Activated T-helper 1 cell treated with anti-CD3 and anti-CD28 coated beads, Interleukin-2, amount 50 U/mL, for 16 hours (primary cell): ENCODE data around the gene EFHD2.
A peak's percentile ranks its signal among the peaks of the same experiment; 100 is the strongest.
"Not testable (repeated sequence)": the region's sequence is repeated elsewhere in the genome, so short reads cannot be mapped to it uniquely, and the experiment has no call there.

ENCODE experiments used
- DNase-seq, 2 donors: peaks; one replicate each; pipeline ENCODE4 v3.0.0-alpha.2; 2020; ENCODE audit warnings: low read depth in 1 of 2, low spot score in 1 of 2

The EFHD2 gene

DNA sequence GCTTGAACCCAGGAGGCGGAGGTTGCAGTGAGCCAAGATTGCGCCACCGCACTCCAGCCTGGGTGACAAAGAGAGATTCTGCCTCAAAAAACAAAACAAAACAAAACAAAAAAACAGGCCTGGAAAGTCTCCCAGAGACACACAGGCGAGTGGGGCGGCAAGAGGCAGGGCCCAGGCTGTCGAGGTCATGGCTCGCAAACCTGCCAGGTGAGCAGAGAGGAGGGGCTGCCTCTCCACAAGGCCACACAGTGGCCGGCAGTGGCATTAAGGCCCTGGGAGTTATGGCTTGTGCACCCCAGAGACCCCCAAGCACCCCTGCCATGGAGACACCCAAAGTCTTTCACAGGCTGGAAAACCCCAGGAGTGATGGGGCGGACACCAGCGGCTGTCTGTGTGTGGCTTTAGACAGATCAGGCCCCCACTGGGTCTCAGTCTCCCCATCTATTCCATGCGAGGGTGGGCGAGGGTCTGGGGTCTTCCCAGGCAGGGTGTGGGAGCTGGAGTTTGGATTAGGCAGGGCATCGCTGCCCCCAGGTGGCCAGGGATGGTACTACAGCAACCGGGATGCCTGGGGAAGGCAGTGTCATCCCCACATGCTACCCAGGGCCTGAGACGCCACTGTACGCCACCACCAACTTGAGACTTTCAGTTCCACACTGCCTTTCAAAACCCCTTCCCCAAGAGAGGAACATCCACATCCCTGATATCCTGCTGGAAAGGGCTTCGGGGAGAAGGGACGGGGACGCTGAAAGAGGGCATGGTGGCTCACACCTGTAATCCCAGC lies 21.3 kb downstream of the EFHD2 start:
- DNase-seq, result peak; percentile 57 to 72

DNA sequence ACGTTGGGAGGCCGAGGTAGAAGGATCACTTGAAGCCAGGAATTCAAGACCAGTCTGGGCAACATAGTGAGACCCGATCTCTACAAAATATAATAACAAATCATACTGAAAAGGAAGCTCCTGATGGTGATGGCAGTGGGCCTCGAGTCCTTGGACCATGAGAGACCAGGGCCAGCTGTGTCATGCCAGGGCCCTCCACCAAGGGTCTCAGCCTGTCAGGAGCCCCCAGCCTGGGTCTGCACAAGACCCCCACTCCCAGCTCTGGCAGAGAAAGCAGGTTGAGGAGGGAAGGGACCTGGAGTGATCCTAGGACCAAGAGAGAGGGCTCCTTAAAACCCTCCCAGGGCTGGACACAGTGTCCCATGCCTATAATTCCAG lies 21.9 kb downstream of the EFHD2 start:
- no peak for DNase-seq

DNA sequence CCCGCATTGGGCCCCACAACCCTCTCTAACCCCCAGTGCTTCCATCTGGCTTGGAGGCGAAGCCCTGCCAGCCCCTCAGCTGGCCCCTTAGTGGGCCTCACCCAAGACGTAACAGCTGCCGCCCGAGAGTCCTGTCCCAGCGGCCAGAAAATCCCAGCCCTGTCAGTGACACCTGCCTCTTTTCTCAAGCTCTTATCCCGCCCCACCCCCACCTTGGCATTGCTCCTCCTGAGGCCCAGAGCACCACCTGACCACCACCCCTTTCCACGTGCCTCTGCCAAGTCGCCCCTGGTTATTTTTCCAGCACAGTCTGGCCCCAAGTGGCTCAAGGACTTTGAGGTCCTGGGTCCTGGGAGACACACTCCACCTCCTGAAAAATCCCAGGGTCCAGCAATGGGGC lies 22.6 kb downstream of the EFHD2 start:
- DNase-seq, result no peak

DNA sequence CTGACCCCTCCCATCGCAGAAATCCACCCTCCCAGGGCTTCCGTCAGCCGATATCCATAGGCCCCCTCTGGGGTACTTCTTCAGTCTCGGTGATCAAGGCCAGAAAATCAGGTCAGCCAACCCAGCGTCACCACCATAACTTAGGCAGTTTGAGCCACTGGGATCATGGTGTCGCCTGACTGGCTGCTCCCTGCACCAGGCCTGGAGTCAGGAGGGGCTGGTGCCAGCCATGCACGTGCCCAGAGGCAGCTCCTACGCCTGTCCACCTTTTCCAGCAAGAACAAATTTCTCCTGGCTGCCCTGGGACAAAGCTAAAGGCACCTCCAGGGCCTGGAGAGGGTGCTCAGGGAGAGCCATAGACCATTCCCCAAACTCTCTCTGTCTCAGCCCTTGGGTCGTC lies 23.8 kb downstream of the EFHD2 start:
- no peak for DNase-seq

DNA sequence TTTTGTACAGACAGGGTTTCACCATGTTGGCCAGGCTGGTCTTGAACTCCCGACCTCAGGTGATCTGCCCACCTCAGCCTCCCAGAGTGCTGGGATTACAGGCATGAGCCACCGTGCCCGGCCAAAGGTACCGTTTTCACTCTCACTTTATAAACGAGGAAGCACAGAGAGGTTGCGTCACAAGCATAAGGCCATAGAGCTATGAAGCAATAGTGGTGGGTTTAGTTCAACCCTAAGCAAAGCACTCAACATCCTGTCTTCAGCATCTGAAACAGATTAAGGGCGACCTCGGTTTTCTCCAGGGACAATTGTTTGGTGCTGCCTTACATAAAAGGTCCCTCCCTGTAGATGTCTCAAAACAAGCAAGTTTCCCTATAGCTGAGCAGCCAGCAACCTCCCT lies 25.1 kb downstream of the EFHD2 start:
- DNase-seq, result not testable (repeated sequence)

DNA sequence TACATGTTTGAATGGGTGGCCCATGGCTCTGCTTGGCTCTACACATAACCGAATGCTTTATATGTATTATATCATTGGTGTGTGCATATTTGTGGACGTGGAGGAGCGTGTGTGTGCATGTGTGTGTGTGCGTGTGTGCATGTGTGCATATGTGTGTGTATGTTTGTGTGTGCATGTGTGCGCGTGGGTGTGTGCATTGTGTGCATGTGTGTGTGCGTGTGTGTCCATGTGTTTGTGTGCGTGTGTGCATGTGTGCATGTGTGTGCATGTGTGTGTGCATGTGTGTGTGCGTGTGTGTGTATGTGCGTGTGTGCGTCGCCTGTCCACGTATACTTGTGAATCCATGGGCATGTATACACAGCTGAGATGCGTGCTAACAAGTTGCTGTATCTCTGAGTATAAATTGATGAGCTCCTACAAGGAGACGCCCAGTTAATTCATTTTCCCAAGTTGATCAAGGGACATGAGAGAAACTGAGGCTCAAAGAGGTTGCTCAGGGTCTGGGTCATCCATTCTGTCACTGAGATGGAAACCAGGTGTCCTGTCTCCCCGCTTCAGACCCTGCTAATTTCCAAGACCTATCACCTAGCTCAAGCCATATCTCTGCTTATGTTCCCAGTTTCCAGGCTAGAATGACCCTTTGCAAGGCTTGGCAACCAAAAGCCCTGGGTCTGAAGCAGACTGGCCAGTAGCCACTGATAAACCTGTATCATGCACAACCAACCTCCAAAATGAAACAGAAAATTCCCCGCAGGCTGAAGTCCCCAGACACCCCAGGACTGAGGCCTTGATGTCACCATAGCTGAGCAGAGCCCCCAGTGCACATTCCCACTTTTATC lies 25.8 kb downstream of the EFHD2 start:
- no peak for DNase-seq

DNA sequence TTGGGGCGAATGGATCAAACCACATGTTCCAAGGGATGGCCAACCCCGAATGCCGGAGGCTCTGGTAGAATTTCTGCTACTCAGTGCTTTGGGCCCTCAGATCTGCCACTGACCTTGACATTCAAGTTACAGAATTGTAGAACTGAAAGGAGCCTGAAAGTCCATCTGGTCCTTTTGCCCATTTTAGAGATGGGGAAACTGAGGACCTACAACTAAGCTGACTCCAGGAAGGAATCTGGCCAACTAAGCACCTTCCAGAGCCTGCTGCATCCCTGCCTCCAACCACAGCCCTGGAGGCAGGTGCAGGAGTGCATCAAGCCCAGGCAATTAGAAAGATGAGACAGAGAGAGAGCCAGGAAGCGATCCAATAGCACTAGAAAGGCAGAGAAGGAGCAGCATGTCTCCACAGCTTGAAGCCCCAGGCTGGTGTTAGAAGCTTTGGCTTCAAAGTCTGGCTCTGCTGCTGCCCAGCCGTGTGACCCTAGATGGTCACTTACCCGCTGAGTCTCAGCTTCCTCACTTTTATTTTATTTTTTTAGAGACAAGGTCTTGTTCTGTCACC lies 27.3 kb downstream of the EFHD2 start:
- no peak for DNase-seq

DNA sequence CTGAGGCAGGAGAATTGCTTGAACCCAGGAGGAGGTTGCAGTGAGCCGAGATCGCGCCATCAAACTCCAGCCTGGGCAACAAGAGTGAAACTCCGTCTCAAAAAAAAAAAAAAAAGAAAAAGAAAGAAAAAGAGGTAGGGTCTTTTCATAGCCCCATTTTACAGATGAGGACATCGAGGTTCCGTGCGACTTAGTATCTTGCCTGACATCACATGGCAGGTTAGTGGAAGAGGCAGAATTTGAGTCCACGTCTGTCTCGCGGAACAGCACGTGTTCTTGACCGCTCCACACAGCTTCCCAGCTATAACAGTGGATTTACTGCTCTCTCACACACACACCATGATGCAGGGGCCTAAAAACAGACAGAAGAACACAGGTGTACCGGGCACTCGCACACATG lies 29.6 kb downstream of the EFHD2 start:
- DNase-seq, result no peak

DNA sequence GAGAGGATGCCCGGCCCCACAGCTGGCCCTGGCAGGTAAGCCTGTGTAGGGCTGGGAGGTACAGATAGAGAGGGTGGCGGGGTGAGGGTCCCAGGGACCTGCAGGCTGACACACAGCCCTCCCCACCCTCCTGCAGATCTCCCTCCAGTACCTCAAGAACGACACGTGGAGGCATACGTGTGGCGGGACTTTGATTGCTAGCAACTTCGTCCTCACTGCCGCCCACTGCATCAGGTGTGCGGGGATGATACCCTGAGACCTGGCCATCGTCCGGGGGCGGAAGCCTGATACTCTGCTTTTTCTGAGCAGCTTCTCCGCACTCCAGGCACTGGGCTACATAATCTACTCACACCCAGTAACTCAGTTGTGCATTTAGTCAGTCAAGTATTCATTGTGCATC lies 30.7 kb downstream of the EFHD2 start:
- DNase-seq, result no peak

DNA sequence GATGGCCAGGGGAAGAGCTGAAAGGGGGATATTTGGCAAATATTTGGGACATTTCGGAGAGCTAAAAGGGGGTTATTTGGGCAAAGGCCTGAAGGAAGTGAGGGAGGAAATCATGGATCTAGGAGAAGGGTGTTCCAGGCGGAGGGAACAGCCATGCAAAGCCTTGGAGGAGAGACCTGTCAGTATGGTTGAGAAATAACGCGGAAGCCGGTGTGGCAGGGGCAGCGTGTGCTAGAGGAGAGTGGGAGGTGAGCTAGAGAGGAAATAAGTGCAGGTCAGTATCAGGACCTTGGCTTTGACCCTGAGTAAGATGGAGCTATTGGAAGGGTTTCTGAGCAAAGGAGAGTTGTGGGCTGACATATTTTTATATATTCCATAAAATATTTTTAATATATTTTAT lies 31.6 kb downstream of the EFHD2 start:
- DNase-seq, result no peak

DNA sequence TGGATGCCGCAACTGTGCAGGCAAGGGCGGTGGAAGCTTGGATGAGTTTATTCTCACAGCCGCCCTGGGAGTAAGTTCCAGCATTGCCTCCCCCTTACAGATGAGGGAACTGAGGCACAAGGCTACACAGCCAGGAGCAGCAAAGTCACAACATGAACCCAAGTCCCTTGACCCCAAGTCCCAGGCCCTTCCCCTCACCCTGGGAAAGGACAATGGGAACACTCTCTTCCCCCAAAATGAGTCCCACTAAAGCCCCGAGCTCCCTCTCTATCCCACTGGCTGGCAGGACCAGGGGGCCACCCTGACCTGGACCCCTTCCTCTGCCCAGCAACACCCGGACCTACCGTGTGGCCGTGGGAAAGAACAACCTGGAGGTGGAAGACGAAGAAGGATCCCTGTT lies 32.4 kb downstream of the EFHD2 start:
- no peak for DNase-seq

DNA sequence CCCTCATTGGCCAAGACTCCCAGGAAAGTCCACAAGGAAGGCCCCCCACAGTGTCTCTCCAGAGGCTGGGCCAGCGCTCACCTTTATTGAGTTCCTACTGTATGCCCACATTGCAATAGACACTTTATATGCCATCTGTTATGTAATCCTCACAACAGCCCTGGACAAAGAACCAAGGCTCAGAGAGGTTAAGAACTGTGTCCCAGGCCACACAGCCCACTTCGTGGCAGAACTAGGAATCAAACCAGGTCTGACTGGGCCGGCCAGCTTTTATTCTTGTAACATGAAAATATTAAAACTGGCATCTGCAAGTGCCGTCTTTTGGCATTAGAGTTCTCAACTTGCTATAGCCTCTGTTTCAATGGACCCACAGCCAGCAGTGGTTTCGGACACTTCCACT lies 33.1 kb downstream of the EFHD2 start:
- DNase-seq, result no peak

DNA sequence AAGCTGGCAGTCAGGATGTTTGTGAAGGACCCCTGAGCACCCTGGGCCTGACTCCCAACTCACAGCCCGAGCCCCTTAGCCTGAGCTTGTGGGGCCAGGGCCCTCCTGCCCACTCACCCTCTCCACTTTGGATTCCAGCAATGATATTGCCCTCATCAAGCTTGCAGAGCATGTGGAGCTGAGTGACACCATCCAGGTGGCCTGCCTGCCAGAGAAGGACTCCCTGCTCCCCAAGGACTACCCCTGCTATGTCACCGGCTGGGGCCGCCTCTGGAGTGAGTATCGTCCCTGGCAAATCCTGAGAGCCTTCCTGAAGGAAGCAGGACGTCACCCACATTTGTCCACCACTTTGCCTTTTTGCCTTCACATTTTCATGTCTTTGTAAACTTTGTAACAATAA lies 33.6 kb downstream of the EFHD2 start:
- DNase-seq, result no peak

DNA sequence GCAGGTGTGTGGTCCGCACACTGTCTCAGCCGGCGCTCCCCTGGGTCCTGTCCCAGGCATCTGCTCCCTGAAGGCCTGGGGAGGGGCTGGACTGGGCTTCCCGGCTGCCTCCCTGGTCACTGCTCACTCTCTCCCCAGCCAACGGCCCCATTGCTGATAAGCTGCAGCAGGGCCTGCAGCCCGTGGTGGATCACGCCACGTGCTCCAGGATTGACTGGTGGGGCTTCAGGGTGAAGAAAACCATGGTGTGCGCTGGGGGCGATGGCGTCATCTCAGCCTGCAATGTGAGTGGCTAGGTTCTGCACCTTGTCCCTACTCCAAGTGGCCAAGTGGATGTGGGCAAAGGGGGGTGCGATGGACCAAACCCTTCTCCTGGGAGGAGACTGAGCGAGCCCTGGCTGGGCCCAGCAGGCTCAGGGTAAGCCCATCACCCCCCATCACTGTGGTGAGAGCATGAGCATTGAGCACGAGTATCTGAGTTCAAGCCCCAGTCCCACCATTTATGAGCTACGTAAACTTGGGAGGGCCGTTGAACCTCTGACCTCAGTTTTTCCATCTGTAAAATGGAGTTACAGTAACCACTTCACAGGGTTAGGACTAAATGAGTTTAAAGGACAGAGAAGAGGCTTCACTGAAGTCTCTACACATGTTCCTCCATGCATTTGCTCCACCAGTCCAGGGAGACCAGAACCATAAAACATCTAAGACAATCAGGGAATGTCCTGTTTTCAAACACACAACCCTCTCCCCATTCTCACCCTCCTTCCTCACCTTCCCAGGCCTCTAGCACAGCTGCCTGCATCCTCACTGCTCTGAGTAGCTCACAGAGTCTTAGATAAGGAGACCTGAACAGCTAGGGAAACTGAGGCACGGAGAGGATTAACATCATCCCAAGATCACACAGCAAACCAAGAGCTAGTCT lies 35.0 kb downstream of the EFHD2 start:
- no peak for DNase-seq

DNA sequence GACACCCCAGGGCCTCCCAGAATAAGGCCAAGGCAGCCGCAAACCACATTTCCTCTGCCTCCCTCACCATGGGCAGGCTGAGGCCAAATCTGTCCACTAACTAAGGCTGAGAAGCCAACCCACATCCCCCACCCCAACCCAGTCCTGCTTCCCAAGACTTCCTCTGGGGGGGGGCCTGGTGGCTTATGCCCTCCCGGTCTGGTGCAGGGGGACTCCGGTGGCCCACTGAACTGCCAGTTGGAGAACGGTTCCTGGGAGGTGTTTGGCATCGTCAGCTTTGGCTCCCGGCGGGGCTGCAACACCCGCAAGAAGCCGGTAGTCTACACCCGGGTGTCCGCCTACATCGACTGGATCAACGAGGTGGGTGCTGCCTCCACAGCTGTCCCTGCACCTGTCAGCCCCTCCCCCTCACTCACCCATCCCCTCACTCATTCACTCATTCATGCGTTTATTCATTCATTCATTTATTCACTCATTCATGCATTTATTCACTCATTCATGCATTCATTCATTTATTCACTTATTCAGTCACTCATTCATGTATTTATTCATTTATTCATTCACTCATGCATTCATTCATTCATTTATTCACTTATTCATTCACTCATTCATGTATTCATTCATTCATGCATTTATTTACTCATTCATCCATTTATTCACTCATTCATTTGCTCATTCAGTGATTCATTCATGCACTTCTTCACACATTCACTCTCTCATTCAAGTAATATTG lies 35.9 kb downstream of the EFHD2 start:
- no peak for DNase-seq

DNA sequence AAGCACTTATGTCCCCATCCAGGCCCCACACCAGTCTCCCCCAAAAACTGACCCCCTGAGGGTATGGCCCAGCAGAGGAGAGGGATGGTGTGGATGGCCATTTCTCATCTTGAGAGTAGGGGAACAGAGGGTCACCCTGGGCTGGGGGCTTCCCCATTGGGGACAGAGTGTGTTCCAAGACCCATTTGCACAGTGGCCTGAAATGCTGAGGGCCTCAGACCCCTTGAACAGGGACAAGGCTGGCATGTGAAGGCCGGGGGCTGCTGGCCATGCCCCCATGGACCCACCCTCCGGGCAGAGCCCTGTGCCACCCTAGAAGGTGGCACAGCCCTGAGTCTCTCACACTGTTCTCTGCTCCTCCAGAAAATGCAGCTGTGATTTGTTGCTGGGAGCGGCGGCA lies 36.5 kb downstream of the EFHD2 start:
- no peak for DNase-seq

DNA sequence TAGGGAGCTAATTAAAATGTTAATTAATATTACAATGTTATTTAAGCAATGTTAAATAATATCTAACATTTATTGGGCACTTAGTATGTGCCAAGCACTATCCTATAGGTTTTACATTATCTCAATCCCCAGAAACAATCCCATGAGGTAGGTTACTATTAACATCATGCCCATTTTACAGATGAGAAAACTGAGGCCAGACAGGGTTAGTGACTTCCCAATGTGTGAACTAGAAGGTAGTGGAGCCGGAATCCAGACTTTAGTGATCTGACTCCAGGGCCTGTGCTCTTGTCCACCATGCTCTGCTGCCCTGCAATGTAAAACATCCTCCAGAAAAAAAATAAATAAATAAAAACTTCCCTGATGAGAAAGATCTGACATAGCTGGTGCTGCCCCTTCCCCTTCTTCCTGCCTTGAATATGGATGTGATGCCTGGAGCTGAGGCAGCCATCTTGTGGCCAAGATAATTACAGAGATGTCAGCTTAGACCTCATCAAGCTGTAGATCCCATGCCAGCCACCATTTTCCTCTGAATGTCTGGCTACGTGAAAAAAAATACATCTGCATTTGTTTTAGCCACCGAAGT lies 39.3 kb downstream of the EFHD2 start:
- no peak for DNase-seq

DNA sequence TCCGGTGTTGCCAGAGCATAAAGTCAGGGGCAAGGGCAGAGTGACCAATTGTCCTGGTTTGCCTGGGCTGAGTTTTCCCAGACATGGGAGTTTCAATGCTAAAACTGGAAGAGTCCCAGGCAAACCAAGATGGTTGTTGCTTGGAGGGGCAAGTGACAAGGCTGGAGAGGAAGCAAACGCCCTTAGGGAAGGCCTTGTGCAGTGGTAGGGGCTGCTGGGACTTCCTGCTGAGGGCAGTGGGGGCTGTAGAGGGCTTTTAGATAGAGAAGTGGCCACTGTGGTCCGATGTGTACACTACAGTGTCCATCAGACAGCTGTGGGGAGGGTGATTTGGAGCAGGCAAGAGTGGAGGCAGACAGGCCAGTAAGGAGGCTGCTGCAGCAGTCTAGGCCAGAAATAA lies 39.9 kb downstream of the EFHD2 start:
- no peak for DNase-seq

DNA sequence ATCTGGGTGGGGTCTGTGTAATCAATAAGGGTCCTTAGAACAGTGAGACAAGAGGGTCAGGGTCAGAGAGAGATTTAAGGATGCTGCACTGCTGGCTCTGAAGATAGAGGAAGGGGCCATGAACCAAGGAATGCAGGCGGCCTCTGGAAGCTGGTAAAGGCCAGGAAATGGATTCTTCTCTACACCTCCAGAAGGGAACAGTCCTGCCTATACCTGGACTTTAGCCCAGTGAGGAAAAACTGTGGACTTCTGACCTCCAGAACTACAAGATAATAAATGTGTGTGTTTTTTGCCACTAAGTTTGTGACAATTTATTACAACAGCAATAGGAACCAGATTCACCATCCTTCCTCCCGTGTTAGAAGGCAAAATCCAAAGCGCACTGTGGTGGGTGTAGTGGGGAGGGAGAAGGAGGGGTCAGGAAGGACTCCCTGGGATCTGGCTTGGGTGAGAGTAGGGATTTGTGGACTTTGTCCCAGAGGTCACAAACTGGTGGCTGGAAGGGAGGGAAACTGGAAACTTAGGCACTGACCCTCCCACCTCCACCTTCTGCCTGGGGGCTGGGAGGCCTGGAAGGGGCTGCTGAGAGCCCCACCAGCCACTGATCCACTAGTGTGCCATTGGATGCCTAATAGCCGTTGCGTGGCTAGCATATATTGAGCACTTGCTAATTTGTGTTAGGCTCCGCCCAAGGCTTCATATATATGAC lies 41.5 kb downstream of the EFHD2 start:
- no peak for DNase-seq

DNA sequence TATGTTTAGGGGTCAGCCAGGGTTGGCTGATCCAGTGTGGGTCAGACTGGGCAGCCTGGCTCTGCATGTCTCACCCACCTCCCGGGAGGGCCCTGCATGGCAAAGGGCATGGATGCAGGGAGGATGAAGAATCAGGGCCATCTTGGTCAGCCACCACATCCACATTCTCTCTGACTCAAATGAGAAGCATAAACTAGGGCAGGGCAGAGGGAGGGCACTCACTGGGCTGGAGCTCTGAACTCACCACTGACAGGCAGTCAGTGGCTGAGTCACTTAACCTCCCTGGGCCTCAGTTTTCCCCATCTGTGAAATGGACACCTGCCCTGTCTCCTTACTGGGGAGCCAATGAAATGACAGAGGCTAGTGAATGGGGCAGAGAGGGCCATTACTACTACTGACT lies 42.5 kb downstream of the EFHD2 start:
- no peak for DNase-seq
